Measurements from ENCODE around the gene NRXN2.

GRCh38 chr11:64726211-64726641, 3.2 kb upstream of the NRXN2 start:
- TF ChIP-seq EZH2phosphoT487 (IDR thresholded peaks at IDR 0.05; ENCODE audit: borderline replicate concordance): no peak
- no peak for TF ChIP-seq CTCF (conservative IDR thresholded peaks at IDR 0.05; ENCODE audit: low read length)

Data from Loucy (cell line).